WTC11 (cell line): ENCODE data around the gene NRBP1. TPM values are rescaled to one million over a fixed set of nuclear protein-coding genes. Genes with fewer than 3 reads are reported as not detected.

Source experiments
- ATAC-seq: fragments of 200-7000 bp; cut with Tn5 transposase; 2 replicates; pipeline ENCODE4 v1.10.0; 2021; ENCODE audit warnings: mild to moderate bottlenecking, moderate library complexity
- CTCF ChIA-PET: fragments of 300-600 bp; sonication (Branson Sonifier 250); formaldehyde crosslinking; loops from one replicate; lab custom pipeline; 2021; ENCODE audit warnings: antibody characterized with exemption; lab: Charles Lee
- POLR2A ChIA-PET: fragments of 350-600 bp; sonication (Branson Sonifier 250); formaldehyde crosslinking; loops from one replicate; lab custom pipeline; 2021; ENCODE audit warnings: antibody characterized with exemption; lab: Charles Lee
- DNase-seq: peaks from one replicate; pipeline ENCODE4 v3.0.0; 2021; ENCODE audit warnings: low spot score
- H3K27ac Mint-ChIP-seq: 2 replicates; pipeline ENCODE4 v1.8.0; 2021; ENCODE audit warnings: mixed read lengths
- H3K27me3 Mint-ChIP-seq: 2 replicates; pipeline ENCODE4 v1.8.0; 2021; ENCODE audit warnings: low read depth, mild to moderate bottlenecking, moderate library complexity, mixed read lengths
- H3K36me3 Mint-ChIP-seq: 2 replicates; pipeline ENCODE4 v1.8.0; 2021; ENCODE audit warnings: mixed read lengths
- H3K4me1 Mint-ChIP-seq: 2 replicates; pipeline ENCODE4 v1.8.0; 2022; ENCODE audit warnings: mixed read lengths
- H3K4me3 Mint-ChIP-seq: 2 replicates; pipeline ENCODE4 v1.8.0; 2021; ENCODE audit warnings: mild to moderate bottlenecking, moderate library complexity, mixed read lengths
- H3K9me3 Mint-ChIP-seq: 2 replicates; pipeline ENCODE4 v1.8.0; 2021; ENCODE audit warnings: mixed read lengths
- ARID4B ChIP-seq: sonication (generic); formaldehyde crosslinking; IDR thresholded peaks from 2 replicates; pipeline ENCODE4 v1.8.0; 2023; ENCODE audit warnings: missing genetic modification reagents, mild to moderate bottlenecking, borderline replicate concordance
- ETV6 ChIP-seq: sonication (generic); formaldehyde crosslinking; IDR thresholded peaks from 2 replicates; pipeline ENCODE4 v1.8.1; 2022; ENCODE audit warnings: mild to moderate bottlenecking, missing genetic modification reagents
- KAT7 ChIP-seq: sonication (generic); formaldehyde crosslinking; IDR thresholded peaks from 2 replicates; pipeline ENCODE4 v1.8.1; 2023; ENCODE audit warnings: missing genetic modification reagents, mild to moderate bottlenecking, borderline replicate concordance
- MLX ChIP-seq: sonication (generic); formaldehyde crosslinking; IDR thresholded peaks from 2 replicates; pipeline ENCODE4 v1.8.1; 2023; ENCODE audit warnings: mild to moderate bottlenecking, missing genetic modification reagents, moderate library complexity
- NR2C2 ChIP-seq: sonication (generic); formaldehyde crosslinking; IDR thresholded peaks from 2 replicates; pipeline ENCODE4 v1.8.0; 2022; ENCODE audit warnings: mild to moderate bottlenecking, missing genetic modification reagents
- ZNF232 ChIP-seq: sonication (generic); formaldehyde crosslinking; IDR thresholded peaks from 2 replicates; pipeline ENCODE4 v1.8.0; 2022; ENCODE audit warnings: mild to moderate bottlenecking, missing genetic modification reagents
- total RNA-seq: library from RNA; stranded (reverse); gene quantifications from 3 replicates; pipeline ENCODE4 v1.2.3, GENCODE V29; 2021
- TF ChIP-seq, protein P1 (sequence below): sonication (generic); formaldehyde crosslinking; IDR thresholded peaks from 2 replicates; pipeline ENCODE4 v1.8.1; 2023; ENCODE audit warnings: mild to moderate bottlenecking, moderate library complexity, missing genetic modification reagents
- TF ChIP-seq, protein P2 (sequence below): sonication (generic); formaldehyde crosslinking; IDR thresholded peaks from 2 replicates; pipeline ENCODE4 v1.8.1; 2022; ENCODE audit warnings: low read depth, missing genetic modification reagents, borderline replicate concordance
- TF ChIP-seq, protein P3 (sequence below): fragments of 250-450 bp; sonication (Bioruptor Pico); IDR thresholded peaks from 2 replicates; pipeline ENCODE4 v1.9.0; 2021; ENCODE audit warnings: mild to moderate bottlenecking, borderline replicate concordance
- TF ChIP-seq, protein P4 (sequence below): fragments of 250-450 bp; sonication (Bioruptor Pico); IDR thresholded peaks from 2 replicates; pipeline ENCODE4 v2.1.2; 2022; ENCODE audit warnings: mild to moderate bottlenecking, moderate library complexity

NRBP1 gene
- total RNA-seq, 1 experiment from 2014 or later, result 110 TPM

GRCh38 chr2:27379383-27379835, 49.0 kb upstream of the NRBP1 start:
- peak overlapping the region; percentile 94 for H3K4me3 Mint-ChIP-seq
- H3K4me1 Mint-ChIP-seq, result peaks cover 20% of the 10 kb centered on the region
- POLR2A ChIA-PET, result interaction anchor here (1.4 kb wide), 2 partner anchors 8 to 22 kb away, joined by 5 to 9 read pairs; partner anchors contain the start of genes GTF3C2 and SNX17
- H3K36me3 Mint-ChIP-seq, result peaks cover 62% of the 10 kb centered on the region
- no peaks in the 10 kb centered on the region for H3K9me3 Mint-ChIP-seq
- ATAC-seq, result no peak
- CTCF ChIA-PET, result interaction anchor here (0.6 to 3.1 kb wide), 7 partner anchors 10 to 304 kb away, joined by 3 to 15 read pairs (median 4); partner anchors contain the start of genes EIF2B4 and PPM1G
- TF ChIP-seq, protein P1, sequence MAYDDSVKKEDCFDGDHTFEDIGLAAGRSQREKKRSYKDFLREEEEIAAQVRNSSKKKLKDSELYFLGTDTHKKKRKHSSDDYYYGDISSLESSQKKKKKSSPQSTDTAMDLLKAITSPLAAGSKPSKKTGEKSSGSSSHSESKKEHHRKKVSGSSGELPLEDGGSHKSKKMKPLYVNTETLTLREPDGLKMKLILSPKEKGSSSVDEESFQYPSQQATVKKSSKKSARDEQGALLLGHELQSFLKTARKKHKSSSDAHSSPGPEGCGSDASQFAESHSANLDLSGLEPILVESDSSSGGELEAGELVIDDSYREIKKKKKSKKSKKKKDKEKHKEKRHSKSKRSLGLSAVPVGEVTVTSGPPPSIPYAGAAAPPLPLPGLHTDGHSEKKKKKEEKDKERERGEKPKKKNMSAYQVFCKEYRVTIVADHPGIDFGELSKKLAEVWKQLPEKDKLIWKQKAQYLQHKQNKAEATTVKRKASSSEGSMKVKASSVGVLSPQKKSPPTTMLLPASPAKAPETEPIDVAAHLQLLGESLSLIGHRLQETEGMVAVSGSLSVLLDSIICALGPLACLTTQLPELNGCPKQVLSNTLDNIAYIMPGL (CRISPR knock-in tag), result no peak
- TF ChIP-seq, all 79 proteins: peak for 0
- no peak for DNase-seq
- Mint-ChIP-seq H3K27ac (peak overlapping the region; percentile 96), H3K27me3 (no peaks in the 10 kb centered on the region; the same call in 1 of the 2 replicates)

GRCh38 chr2:27379836-27380625, 48.4 kb upstream of the NRBP1 start:
- peak overlapping the region; percentile 94 for H3K4me3 Mint-ChIP-seq
- ChIA-PET POLR2A (interaction anchor here (1.0 to 1.5 kb wide), 6 partner anchors 9 to 249 kb away, joined by 3 to 9 read pairs (median 4); partner anchors contain the start of genes CCDC121, GPN1, GTF3C2 and NRBP1), CTCF (interaction anchor here (0.6 to 3.1 kb wide), 10 partner anchors 8 to 303 kb away, joined by 3 to 15 read pairs (median 4); partner anchors contain the start of genes EIF2B4, GTF3C2 and PPM1G)
- no peaks in the 10 kb centered on the region; the same call in 1 of the 2 replicates for H3K27me3 Mint-ChIP-seq
- ATAC-seq (no peak), DNase-seq (no peak)
- H3K9me3 Mint-ChIP-seq, result no peaks in the 10 kb centered on the region
- H3K4me1 Mint-ChIP-seq, result peaks cover 20% of the 10 kb centered on the region
- H3K27ac Mint-ChIP-seq, result peak overlapping the region; percentile 96
- H3K36me3 Mint-ChIP-seq, result peaks cover 62% of the 10 kb centered on the region
- TF ChIP-seq, protein P2, sequence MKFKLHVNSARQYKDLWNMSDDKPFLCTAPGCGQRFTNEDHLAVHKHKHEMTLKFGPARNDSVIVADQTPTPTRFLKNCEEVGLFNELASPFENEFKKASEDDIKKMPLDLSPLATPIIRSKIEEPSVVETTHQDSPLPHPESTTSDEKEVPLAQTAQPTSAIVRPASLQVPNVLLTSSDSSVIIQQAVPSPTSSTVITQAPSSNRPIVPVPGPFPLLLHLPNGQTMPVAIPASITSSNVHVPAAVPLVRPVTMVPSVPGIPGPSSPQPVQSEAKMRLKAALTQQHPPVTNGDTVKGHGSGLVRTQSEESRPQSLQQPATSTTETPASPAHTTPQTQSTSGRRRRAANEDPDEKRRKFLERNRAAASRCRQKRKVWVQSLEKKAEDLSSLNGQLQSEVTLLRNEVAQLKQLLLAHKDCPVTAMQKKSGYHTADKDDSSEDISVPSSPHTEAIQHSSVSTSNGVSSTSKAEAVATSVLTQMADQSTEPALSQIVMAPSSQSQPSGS, result no peak
- TF ChIP-seq ZNF232 (CRISPR knock-in tag), result 0 out of 2 replicates have a peak, but pooled peaks have one; percentile 19
- 0 out of 2 replicates have a peak, but pooled peaks have one; percentile 64 for TF ChIP-seq NR2C2 (CRISPR knock-in tag)
- peak; percentile 25; the same call in 1 of the 2 replicates for TF ChIP-seq ARID4B (CRISPR knock-in tag)

DNA sequence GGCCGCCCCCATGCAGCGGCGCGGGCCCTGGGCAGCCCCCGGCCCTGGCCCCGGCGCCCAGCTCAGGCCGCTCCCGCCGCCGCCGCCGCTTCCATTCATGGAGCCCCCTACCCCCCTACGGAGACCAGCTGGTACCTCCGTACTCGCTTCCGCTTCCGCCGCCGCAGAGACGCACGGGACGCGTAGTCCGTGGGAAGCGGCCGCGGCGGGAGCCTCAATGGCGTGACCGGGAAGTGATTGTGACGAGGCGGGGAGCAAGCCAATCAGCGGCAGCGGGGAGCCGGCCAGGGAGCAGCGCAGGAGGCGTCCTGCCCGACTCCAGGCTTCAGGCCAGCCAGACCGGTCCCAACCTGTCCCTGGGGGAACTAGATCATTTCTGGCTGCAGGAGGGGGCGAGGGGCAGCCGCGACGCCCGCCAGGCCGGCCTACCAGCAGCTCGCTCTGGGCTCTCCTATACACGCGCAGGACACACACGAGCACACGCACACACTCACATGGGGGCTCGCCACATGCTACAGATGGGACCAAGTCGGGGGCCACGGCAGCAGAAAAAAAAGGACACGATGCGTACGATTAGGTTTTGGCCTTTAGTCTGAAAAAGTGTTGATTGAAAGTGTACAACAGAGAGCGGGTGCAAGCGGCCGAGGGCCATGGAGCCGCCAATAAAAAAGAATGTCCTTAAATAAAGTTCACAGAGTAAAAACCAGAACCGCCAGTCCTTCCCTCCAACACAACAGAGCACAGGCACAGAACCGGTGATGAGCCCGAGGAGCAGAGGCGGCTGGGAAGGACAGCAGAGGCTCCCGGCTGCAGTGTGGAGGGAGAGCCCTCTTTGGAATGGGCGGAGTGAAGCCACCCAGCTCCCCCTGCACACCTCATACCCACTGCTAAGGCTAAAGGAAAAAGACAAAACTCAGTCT, 47.5 kb upstream of the NRBP1 start, which contains the start of gene ZNF513:
Gene ZNF513 (minus strand): TSS at position 109 of the 920 bp plus-strand sequence. CDS start 208 bp downstream, outside the sequence.
- peaks cover 63% of the 10 kb centered on the region for H3K36me3 Mint-ChIP-seq
- peaks cover 20% of the 10 kb centered on the region for H3K4me1 Mint-ChIP-seq
- peak within 1 kb of the TSS; percentile 94 for H3K4me3 Mint-ChIP-seq
- H3K9me3 Mint-ChIP-seq, result no peaks in the 10 kb centered on the region
- POLR2A ChIA-PET, result interaction anchor here (0.6 to 1.5 kb wide), 7 partner anchors 10 to 248 kb away, joined by 3 to 9 read pairs (median 3); partner anchors contain the start of genes CCDC121, EIF2B4, GPN1 and GTF3C2
- peak within 1 kb of the TSS; percentile 100 for H3K27ac Mint-ChIP-seq
- peak; percentile 89 for ATAC-seq
- DNase-seq, result peak; percentile 96
- no peaks in the 10 kb centered on the region; the same call in 1 of the 2 replicates for H3K27me3 Mint-ChIP-seq
- CTCF ChIA-PET, result interaction anchor here (0.6 to 3.1 kb wide), 7 partner anchors 9 to 302 kb away, joined by 3 to 15 read pairs (median 5); partner anchors contain the start of genes EIF2B4, GTF3C2 and PPM1G
- TF ChIP-seq MLX (CRISPR knock-in tag), result no peak
- TF ChIP-seq, protein P3, sequence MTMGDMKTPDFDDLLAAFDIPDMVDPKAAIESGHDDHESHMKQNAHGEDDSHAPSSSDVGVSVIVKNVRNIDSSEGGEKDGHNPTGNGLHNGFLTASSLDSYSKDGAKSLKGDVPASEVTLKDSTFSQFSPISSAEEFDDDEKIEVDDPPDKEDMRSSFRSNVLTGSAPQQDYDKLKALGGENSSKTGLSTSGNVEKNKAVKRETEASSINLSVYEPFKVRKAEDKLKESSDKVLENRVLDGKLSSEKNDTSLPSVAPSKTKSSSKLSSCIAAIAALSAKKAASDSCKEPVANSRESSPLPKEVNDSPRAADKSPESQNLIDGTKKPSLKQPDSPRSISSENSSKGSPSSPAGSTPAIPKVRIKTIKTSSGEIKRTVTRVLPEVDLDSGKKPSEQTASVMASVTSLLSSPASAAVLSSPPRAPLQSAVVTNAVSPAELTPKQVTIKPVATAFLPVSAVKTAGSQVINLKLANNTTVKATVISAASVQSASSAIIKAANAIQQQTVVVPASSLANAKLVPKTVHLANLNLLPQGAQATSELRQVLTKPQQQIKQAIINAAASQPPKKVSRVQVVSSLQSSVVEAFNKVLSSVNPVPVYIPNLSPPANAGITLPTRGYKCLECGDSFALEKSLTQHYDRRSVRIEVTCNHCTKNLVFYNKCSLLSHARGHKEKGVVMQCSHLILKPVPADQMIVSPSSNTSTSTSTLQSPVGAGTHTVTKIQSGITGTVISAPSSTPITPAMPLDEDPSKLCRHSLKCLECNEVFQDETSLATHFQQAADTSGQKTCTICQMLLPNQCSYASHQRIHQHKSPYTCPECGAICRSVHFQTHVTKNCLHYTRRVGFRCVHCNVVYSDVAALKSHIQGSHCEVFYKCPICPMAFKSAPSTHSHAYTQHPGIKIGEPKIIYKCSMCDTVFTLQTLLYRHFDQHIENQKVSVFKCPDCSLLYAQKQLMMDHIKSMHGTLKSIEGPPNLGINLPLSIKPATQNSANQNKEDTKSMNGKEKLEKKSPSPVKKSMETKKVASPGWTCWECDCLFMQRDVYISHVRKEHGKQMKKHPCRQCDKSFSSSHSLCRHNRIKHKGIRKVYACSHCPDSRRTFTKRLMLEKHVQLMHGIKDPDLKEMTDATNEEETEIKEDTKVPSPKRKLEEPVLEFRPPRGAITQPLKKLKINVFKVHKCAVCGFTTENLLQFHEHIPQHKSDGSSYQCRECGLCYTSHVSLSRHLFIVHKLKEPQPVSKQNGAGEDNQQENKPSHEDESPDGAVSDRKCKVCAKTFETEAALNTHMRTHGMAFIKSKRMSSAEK, result peak; percentile 87
- TF ChIP-seq, protein P4, sequence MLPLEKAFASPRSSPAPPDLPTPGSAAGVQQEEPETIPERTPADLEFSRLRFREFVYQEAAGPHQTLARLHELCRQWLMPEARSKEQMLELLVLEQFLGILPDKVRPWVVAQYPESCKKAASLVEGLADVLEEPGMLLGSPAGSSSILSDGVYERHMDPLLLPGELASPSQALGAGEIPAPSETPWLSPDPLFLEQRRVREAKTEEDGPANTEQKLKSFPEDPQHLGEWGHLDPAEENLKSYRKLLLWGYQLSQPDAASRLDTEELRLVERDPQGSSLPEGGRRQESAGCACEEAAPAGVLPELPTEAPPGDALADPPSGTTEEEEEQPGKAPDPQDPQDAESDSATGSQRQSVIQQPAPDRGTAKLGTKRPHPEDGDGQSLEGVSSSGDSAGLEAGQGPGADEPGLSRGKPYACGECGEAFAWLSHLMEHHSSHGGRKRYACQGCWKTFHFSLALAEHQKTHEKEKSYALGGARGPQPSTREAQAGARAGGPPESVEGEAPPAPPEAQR (CRISPR knock-in tag), result no peak
- TF ChIP-seq KAT7 (CRISPR knock-in tag), result 0 out of 2 replicates have a peak, but pooled peaks have one; percentile 50
- peak; percentile 72; the same call in 1 of the 2 replicates for TF ChIP-seq ETV6 (CRISPR knock-in tag)
